CD4-positive, alpha-beta T cell treated with Interleukin-15 for 1 hour (primary cell): ENCODE data around the gene TDRD12.

Experiments used
- DNase-seq: peaks from one replicate; pipeline ENCODE4 v3.0.0-alpha.2; 2020

Gene TDRD12, protein sequence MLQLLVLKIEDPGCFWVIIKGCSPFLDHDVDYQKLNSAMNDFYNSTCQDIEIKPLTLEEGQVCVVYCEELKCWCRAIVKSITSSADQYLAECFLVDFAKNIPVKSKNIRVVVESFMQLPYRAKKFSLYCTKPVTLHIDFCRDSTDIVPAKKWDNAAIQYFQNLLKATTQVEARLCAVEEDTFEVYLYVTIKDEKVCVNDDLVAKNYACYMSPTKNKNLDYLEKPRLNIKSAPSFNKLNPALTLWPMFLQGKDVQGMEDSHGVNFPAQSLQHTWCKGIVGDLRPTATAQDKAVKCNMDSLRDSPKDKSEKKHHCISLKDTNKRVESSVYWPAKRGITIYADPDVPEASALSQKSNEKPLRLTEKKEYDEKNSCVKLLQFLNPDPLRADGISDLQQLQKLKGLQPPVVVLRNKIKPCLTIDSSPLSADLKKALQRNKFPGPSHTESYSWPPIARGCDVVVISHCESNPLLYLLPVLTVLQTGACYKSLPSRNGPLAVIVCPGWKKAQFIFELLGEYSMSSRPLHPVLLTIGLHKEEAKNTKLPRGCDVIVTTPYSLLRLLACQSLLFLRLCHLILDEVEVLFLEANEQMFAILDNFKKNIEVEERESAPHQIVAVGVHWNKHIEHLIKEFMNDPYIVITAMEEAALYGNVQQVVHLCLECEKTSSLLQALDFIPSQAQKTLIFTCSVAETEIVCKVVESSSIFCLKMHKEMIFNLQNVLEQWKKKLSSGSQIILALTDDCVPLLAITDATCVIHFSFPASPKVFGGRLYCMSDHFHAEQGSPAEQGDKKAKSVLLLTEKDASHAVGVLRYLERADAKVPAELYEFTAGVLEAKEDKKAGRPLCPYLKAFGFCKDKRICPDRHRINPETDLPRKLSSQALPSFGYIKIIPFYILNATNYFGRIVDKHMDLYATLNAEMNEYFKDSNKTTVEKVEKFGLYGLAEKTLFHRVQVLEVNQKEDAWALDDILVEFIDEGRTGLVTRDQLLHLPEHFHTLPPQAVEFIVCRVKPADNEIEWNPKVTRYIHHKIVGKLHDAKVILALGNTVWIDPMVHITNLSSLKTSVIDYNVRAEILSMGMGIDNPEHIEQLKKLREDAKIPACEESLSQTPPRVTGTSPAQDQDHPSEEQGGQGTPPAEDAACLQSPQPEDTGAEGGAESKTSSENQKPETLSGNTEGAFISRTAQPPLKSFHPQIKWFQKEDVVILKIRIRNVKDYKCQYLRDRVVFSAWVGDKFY (N-terminal part only)

DNA sequence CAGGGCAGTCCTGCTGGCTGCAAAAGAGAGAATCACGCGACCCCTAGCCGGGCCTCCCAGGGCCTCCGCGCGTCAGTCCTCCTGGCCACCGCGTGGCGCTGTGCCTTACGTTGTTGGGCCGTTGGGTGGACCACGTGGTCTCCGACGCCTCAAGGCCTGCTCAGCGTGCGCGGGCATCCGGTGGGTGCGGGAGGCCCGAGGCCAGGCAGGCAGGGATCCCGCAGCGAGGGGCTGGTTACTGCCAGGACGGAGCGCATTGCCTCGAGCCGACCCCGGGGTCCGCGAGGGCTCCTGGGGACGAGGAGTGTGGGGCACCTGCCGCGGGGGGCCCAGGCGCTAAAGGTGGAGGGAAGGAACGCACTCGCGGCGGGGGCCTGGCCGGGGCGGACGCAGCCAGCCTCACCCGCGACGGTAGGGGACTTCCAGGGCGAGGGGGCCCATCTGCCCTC, at the start of gene TDRD12:
Gene TDRD12, plus strand, starts transcription at position 157 of the 449 bp plus-strand sequence. CDS start 306 bp downstream, outside the sequence.
- no peak for DNase-seq

DNA sequence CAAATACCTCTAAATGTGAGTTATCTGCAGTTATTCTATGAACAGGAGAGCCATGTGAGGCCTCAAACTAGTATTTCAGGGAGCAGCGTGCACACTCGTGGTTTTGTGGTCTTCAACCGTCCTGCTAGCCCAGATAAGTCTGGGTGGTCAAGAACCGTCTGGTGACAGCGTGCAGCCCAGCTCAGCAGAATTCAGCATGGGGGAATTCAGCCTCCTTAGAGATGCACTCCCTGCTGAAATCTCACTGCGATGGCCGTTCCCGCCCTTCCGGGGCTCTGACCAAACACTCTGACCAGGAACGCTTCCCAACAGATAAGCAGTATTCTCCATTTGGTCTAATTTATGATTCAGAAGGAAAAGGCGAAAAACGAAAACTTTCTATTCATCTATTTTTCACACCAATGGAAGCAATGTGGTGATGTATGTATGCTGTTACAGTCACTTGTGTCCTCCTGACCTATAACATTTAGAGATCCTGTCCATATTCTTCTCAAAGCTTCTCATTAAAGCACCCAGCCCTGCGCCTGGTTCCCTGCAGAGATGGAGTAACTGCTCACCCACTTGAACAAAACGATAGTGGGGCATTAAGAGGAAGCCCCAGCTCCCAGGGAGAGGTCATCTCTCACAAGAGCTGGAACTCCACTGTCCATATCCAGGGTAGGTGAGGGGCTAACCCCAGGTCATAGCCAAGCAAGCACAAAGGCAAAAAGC, 47.5 kb upstream of the TDRD12 start:
- DNase-seq: no peak

DNA sequence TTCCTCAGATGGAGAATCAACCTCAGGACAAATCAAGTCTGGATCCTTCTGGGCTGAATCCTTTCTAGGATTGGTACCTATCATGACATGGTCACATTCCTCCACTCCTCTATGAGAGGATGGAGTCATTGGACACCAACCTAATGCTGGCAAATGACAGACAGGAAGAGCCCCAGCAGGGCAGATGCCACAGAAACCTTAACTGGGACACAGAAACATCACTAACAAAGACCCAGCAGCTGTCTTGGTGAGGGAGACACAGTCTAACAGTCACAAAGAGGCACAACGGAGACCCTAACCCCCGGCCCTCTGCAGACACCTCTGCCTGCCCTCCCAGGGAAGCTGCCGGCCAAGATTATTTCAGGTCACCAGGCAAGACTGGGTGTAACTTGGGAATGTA, 46.7 kb upstream of the TDRD12 start:
- DNase-seq: no peak

- no peak for DNase-seq
Observed at GRCh38 chr19:32673573-32673972, 46.0 kb upstream of the TDRD12 start.

DNA sequence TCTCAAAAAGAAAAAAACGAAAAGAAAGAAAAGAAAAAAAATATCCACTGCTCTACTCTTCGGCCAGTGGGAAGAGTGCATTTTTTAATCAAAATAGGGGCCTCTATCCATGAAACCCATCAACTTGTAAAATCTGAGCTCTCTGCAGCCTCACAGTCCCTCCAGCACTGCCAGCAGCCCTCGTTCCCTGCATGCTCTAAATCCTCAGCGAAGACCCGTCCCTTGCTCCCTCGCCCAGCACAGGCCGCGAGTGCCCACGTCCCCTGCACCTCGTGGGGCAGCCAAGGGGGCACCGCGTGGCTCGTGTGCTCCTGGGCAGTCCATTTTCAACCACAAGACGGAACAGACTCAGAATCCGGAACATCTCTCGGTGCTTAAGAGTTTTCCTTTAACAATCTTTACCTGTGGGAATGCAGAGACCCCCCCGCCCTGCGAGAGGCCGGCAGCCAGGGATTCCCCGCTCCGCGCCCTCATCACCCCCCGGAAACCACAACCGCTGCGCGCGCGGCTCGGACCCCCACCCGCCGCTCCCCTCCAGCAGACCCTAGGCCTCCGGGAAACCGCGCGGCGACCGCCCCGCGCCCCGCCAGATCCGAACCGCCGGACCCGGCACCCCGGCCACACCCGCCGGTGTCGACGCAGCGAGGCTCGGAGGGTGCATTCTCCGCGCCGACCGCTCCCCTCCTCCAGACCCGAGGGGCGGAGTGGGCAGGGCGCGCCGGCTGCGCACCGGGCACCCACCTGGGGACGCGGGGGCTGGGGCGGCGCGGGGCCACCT, 45.2 kb upstream of the TDRD12 start:
- DNase-seq: no peak

- DNase-seq: peak; percentile 97
Observed at GRCh38 chr19:32674931-32675719, 44.4 kb upstream of the TDRD12 start, which contains the start of gene ANKRD27. ANKRD27 (minus strand) TSS chr19:32675180; CDS start chr19:32659015, 16,165 bp downstream.

- DNase-seq: peak; percentile 67
Observed at GRCh38 chr19:32675720-32676185, 43.8 kb upstream of the TDRD12 start, which contains the start of gene RGS9BP. RGS9BP (plus strand) TSS chr19:32675848; CDS start chr19:32676264, 416 bp downstream.

- no peak for DNase-seq
Observed at GRCh38 chr19:32676186-32676894, 43.2 kb upstream of the TDRD12 start.

DNA sequence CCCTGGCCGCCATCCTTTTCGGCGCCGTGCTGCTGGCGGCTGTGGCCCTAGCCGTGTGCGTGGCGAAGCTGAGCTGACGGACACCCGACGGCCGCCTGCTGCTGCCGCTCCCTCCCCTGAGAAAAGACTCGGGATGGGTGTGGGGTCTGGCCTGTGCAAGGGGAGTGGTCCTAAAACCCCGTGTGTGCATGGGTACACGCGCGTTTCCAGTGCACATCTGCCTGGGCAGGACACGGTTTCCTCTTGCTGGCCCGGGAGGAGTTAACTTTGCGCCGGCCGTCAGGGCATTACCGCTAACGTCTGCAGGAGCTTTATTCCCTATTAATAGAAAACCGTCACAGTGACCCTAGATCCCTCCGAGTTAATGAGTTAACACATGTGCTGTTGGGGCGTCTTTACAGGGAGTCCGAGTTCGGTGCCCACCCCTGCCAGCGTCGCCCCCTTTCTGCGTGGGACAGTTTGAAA, 42.6 kb upstream of the TDRD12 start:
- DNase-seq: no peak

GRCh38 chr19:32677657-32678056, 41.9 kb upstream of the TDRD12 start:
- DNase-seq: no peak

DNA sequence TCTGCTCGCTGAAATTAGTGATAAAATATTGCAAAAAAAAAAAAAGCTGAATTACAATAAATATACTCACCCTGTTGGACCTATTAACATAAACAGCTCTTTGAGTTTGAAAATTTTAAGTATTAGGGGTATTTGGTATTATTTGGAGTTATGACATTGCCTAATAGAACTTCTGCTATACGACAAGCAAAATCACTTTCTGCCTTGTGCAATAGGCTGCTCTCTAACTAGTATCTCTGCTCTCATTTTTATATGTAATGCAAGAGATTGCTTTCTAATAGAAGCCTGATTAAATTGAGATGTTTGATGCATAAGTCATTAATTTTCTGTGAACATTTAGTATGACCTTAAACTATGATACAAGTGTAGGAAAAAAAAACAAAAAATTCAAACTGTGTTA, 38.6 kb upstream of the TDRD12 start:
- DNase-seq: no peak

DNA sequence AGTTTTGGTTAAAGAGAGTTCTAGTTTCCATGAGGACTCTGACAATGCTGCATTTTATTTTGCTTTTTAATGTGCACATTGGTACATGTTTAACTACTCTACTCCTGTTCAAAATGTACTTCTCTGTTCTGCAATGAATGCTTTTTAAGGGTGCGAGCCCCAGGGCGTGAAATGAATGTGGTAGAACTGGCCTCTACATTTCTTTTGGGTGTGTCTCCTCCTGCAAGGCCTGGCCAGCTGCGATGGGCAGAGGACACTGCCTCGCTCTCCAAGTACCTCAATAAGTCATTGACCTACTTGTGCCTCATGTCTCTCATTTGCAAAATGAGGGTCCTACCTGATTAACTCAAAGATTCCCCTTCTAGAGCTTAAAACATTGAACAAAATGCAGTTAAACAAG, 37.2 kb upstream of the TDRD12 start:
- no peak for DNase-seq

DNA sequence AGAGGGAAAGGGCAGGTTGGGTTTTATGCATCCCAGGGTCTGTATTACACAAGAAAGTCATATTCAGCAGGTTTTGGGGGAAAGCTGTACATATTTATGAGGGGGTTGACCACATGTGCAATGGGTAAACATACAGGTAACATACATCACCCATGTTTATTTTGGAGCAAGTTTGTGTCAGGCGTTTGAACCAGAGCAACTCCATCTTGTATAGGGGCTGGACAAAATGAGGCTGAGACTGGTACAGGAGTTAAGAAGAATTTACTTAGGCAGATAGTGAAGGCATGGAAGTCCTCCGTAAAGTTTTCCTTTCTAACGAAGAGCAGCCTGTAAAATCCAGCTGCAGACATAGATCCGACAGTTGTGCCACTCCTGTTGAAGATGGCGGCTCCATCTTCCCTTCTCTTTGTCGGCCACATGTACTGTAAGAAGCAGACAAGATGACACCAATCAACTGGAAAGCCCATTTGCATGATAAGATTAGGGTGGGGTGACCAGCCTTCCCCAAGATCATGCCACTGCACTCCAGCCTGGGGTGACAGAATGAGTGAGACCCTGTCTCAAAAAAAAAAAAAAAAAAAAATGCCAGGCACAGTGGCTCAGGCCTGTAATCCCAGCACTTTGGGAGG, 32.6 kb upstream of the TDRD12 start:
- DNase-seq: no peak

DNA sequence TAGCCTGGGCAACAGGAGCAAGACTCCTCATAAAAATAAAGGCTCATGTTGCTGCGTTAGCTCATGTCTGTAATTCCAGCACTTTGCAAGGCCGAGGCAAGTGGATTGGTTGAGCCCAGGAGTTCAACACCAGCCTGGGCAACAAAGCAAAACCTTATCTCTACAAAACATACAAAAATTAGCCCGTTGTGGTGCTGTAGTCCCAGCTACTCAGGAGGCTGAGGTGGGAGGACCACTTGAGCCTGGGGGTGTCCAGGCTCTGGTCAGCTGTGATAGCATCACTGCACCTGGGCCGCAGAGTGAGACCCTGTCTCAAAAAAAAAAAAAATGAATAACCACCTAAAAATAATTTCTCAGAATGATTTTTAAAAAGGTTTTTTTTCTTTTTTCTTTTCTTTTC, 31.9 kb upstream of the TDRD12 start:
- DNase-seq: no peak

GRCh38 chr19:32688311-32688710, 31.3 kb upstream of the TDRD12 start:
- no peak for DNase-seq

DNA sequence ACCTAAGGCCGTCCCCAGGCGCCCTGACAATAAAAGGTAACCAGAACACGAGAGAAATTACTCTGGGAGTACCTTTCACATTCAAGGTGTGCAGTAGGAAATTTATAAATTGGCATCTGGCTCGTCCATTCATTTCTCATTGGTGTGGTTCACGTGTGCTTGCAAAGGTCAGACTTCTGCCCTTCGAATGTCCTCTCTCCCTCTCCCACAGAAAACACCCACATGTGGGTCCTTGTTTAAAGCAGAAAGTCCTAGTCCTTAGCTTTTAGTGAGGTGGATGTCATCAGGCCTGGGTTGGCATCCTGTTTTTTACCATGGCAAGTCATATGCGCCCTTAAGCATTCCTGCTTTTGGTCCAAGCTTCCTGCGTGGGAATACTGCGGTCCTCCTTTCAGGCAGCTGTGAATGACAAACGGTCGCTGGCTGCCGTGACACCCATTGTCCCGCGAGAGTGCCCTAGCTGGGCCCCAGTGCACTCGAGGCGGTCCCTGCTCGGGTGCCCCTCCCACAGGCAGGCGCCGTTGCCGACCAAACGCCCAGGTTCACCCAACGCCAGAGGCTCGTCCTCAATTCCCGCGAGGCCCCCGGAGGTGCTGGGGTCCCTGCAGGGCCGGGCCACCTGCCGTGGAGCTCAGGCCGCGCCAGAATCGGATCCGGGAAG, 28.1 kb upstream of the TDRD12 start, which contains the start of gene NUDT19:
Gene NUDT19, plus strand, starts transcription at position 531 of the 661 bp plus-strand sequence. CDS start 140 bp downstream, outside the sequence.
- peak; percentile 77 for DNase-seq

DNA sequence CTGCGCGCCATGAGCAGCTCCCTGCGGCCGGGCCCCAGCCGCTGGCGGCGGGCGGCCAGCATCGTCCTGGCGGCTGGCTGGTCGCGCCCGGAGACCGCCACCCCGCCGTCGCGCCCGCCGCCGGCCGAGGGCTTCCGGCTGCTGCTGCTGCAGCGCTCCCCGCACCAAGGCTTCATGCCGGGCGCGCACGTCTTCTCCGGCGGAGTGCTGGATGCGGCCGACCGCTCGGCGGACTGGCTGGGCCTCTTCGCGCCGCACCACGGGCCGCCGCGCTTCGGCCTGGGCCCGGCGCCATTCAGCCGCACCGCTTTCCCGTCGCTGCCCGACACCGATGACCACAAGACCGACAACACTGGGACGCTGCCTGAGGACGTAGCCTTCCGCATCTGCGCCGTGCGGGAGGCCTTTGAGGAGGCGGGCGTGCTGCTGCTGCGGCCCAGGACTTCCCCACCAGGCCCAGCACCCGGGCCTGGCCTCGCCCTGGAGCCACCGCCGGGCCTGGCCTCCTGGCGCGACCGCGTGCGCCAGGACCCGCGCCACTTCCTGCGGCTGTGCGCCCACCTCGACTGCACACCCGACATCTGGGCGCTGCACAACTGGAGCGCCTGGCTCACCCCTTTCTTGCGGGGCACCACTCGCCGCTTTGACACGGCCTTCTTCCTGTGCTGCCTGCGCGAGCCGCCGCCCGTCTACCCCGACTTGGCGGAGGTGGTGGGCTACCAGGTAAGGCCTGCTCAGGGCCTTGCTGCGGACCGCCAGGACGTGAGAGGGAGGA, 27.4 kb upstream of the TDRD12 start:
- peak; percentile 64 for DNase-seq

- DNase-seq: no peak
Observed at GRCh38 chr19:32692727-32693061, 26.9 kb upstream of the TDRD12 start.
